G401 (cell line): ENCODE data around the gene GHRH. TPM values are rescaled to one million over a fixed set of nuclear protein-coding genes. Genes with fewer than 3 reads are reported as not detected.

Source experiments
- DNase-seq: peaks from one replicate; pipeline ENCODE4 v3.0.0-alpha.2; 2015; ENCODE audit warnings: low spot score
- in situ Hi-C: cut with HindIII; loops from 2 replicates; pipeline ENCODE4 v1.10.0; 2016; ENCODE audit warnings: low sequenced_read_pairs, mixed read lengths
- total RNA-seq: library from RNA; depleted of rRNA; stranded (reverse); fragments of >200 nt; shearing (Covaris generic); gene quantifications from 2 replicates; pipeline ENCODE4 v1.2.3, GENCODE V29; 2014

The GHRH gene
- total RNA-seq, 1 experiment from 2014 or later = not detected

- DNase-seq = no peak
- in situ Hi-C loops = no loop called here
These were observed 31.8 kb upstream of the GHRH start for GRCh38 chr20:37293301-37293943.

GRCh38 chr20:37291724-37292126, 30.1 kb upstream of the GHRH start:
- no peak for DNase-seq
- in situ Hi-C loops = no loop called here

DNA sequence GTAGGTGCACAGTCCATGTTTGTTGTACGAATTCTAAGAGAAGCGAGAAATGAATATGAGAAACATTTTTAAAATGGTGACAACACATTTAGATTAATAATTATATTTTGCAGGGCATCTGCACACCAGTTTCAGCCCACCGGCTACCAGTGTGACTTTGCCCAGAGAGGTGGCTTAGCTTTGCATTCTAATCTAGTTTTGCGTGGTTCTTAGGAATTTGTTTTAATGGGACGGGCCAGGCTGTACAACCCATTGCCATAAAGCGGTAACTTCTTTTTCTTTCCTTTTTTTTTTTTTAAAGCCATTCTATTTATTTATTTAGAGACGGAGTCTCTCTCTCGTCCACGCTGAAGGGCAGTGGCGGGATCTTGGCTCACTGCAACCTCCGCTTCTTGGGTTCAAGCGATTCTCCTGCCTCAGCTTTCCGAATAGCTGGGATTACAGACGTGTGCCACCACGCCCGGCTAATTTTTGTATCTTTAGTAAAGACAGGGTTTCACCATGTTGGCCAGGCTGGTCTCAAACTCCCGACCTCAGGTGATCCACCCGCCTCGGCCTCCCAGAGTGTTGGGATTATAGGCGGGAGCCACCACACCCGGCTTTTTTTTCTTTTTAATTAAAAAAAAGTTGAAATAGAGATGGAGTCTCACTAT, 28.7 kb upstream of the GHRH start:
- in situ Hi-C loops = no loop called here

DNA sequence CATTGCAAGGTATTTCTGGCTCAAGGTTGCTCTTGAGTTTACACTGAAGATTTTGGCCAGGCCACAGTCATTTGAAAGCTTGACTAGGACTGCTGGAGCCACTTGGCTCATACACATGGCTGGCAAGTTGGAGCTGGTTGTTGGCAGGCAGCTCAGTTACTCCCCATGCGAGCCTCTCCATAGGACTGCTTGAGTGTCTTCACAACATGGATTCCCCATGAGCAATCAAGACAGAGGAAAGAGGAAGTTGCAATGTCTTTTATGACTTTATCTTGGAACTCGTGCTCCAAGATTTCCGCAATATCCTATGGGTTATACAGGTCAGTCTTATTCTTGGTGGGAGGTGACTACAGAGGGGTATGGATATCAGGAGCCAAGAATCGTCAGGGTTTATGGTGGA, 26.5 kb upstream of the GHRH start:
- in situ Hi-C loops = no loop called here
- DNase-seq = no peak

More for the DNA sequence above, 28.7 kb upstream of the GHRH start:
- DNase-seq = no peak

DNA sequence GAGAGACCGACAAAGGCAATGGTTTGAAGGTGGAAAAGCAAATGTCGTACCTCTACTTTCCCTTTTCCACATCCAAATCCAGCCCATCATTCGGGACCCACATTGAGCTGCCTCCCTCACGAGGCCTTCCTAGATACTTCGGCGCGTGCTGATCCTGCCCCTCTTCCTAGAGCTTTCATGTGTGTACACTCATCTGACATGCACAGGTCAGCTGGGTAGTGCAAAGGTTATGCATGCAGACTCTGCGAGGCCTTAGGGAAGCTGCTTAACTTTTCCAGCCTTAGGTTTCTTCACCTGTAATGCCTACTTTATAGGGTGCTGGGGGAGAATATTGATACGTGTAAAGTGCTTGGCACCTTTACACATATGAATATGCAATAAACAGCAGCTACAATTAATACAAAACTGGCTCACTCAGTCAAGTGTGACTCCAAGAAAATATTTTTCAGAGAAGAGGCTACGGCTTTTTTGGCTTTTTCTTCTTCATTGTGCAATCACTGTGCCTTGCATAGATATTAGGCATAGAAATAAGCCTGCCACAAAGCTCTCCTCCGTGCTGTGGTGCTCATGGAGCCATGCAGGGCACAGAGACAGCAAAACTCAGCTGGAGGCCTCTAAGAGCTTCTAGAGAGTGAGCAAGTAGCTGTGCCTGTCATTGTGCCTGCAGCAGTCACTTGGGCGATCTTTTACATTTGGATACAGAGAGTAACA, 24.2 kb upstream of the GHRH start:
- in situ Hi-C loops = no loop called here
- DNase-seq = no peak

GRCh38 chr20:37284691-37285161, 23.1 kb upstream of the GHRH start:
- in situ Hi-C loops = no loop called here
- no peak for DNase-seq

GRCh38 chr20:37283530-37284195, 22.0 kb upstream of the GHRH start:
- in situ Hi-C loops = no loop called here
- no peak for DNase-seq

- DNase-seq = no peak
- in situ Hi-C loops = no loop called here
These were observed 20.9 kb upstream of the GHRH start for GRCh38 chr20:37282556-37282955.

GRCh38 chr20:37280403-37280802, 18.8 kb upstream of the GHRH start:
- in situ Hi-C loops = no loop called here
- DNase-seq = no peak

GRCh38 chr20:37279820-37280219, 18.2 kb upstream of the GHRH start:
- DNase-seq = no peak
- in situ Hi-C loops = no loop called here

DNA sequence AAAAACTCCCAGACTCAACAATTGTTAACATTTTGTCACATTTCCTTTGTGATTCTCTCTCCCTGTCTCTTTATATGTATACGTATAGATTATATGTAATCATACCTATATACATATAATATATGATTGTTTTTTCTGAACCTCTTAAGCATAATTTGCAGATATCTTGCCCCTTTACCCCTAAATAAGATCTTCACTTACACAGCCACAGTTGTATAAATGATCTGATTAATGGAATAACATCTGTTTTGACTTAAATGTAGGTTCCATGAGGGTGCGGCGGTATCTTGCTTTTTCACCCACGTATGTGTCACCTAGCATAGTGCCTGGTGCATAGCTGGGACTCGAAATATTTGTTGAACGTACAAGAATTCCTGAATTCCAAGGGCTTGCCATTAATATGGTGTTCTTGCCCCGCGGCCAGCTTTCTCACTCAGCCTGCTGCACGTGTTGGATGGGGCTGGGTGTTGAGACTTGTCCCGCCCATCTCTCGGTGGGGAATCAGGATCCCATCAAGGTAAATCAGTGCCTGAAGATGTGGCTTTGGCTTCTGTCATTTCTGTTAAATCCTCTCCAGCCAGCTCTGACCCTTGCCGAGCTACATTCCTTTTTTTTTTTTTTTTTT, 17.5 kb upstream of the GHRH start:
- in situ Hi-C loops = no loop called here
- DNase-seq = no peak

GRCh38 chr20:37277253-37277593, 15.6 kb upstream of the GHRH start:
- in situ Hi-C loops = no loop called here
- DNase-seq = no peak

GRCh38 chr20:37276494-37277252, 15.1 kb upstream of the GHRH start:
- in situ Hi-C loops = no loop called here
- no peak for DNase-seq

DNA sequence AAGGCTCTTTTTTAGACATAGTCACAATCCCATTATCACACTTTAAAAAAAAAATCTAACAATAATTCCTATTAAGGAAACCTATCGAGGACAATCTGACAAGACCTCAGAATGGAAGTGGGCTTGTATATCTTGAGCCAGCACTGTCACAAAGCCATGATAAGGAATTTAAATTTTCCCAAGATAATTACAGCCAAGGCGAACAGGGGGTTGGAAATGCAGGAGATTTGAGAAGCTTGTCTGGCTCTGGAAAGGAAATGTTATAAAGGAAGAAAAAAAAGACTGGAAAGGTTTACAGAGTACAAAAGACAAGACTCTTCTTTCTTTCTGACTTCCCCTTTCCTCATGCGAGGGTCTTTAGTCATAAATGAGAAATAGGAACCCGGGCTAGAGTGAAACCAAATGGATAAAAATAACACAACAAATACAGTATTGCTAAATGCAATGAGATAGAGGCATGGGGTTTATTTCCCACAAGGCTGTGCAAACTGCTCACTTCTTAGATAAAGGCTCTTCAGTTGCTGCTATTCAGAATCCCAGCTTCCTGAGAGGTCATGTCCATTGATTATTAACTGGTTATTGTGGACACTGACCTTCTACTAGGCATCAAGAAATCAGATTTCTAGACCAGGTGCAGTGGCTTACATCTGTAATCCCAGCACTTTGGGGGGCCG, 13.4 kb upstream of the GHRH start:
- DNase-seq = no peak
- in situ Hi-C loops = loop anchor here (25.0 kb wide), 1 partner anchor 237 kb away; the partner anchor contains the start of gene NNAT

- in situ Hi-C loops = loop anchor here (25.0 kb wide), 1 partner anchor 238 kb away; the partner anchor contains the start of gene NNAT
These were observed 12.4 kb upstream of the GHRH start for GRCh38 chr20:37273988-37274387.

DNA sequence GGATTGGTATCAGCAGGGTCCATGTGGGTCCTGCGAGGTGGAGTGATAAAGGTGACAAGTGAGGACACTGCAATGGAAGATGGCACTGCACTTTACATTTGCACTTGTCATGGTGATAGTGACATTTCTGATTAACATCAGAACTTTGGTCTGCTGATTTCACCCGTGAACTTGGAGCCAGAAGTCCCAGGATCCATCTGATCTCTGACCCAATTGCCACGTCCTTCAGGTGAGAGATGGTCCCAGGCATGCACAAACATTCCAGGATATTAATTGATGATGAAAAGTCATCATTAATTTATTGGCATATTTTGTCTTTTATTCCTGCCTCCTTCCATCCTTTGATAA, 9.8 kb upstream of the GHRH start:
- in situ Hi-C loops = loop anchor here (25.0 kb wide), 1 partner anchor 241 kb away; the partner anchor contains the start of gene NNAT
- DNase-seq = no peak

More at GRCh38 chr20:37273988-37274387, 12.4 kb upstream of the GHRH start:
- DNase-seq = no peak

DNA sequence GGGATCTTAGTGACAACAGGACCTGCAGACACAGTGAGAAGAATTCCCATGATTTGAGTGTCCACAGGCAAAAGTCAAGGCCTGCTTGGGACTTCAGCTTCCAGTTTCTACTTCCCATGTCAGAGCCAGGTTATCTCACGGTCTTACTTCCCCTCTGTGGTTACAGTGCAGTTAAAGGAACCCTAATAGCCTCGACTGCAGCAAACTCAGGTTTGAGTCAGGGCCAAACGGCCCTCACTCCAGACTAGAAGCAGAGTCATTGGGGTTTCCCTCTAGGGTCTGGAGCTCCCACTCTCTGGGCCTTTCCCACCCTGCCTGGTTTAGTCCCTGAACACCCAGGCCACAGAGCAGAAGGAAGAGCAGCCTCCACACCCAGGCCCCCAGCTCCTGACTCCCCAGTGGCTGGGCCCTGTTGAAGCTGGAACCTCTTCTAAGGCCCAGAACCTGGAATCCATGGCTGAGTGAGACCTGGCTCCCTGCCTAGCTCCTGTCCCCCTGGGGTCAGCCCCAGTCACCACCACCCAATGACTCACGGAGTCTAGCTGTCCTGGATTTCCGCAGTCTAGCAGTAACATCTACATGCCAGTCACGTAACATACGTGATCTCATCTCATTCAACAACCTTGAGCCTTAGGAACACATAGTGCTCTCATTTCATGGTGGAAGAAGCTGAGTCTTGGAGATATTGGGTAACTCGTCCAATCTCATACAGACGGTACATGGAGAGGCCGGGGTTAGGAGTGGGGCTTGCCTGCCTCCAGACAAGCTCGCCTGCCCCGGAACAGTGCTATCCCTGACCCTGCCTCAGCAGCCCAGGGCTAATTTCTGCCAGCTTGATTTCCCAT, 9.2 kb upstream of the GHRH start:
- in situ Hi-C loops = loop anchor here (25.0 kb wide), 1 partner anchor 242 kb away; the partner anchor contains the start of gene NNAT
- DNase-seq = no peak
